Stomach (tissue), 4 donors: Measurements from ENCODE around the gene RAB31.

Experiments
- EP300 ChIP-seq: sonication (generic); formaldehyde crosslinking; IDR thresholded peaks from one replicate; pipeline ENCODE4 v1.6.1; 2017; ENCODE audit warnings: antibody characterized with exemption
- POLR2A ChIP-seq, 4 donors: fragments of 450-650 bp; IDR thresholded peaks; one replicate each; pipeline ENCODE4 v1.6.1; 2016; ENCODE audit warnings: antibody characterized with exemption in 4 of 4, control low read depth in 2 of 4, mild to moderate bottlenecking in 1 of 4, moderate library complexity in 1 of 4
- POLR2AphosphoS5 ChIP-seq, 3 donors: sonication (generic); formaldehyde crosslinking; IDR thresholded peaks; one replicate each; pipeline ENCODE4 v1.6.1; 2016; ENCODE audit warnings: antibody characterized with exemption in 3 of 3
- TF ChIP-seq, protein P1 (sequence below), 7 experiments: fragments of 450-650 bp in 4 of 7; fragments of 200-600 bp in 3 of 7; sonication (generic) in 3 of 7; IDR thresholded peaks; one replicate each; pipeline ENCODE4 v1.5.1; 2016 to 2019; ENCODE audit warnings: antibody characterized with exemption in 7 of 7, control low read depth in 2 of 7, mild to moderate bottlenecking in 1 of 7

DNA sequence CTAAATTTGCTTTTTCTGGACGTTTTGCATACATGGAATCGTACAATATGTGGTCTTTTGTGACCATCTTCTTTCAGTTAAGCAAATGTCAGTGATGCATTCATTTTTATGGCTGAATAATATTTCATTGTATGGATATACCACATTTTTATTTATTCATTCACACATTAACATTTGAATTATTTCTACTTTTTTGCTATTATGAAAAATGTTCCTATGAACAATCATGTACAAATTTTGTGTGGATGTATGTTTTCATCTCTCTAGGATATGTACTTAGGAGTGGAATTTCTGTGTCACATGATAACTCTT, 110.3 kb downstream of the RAB31 start:
- TF ChIP-seq, protein P1, sequence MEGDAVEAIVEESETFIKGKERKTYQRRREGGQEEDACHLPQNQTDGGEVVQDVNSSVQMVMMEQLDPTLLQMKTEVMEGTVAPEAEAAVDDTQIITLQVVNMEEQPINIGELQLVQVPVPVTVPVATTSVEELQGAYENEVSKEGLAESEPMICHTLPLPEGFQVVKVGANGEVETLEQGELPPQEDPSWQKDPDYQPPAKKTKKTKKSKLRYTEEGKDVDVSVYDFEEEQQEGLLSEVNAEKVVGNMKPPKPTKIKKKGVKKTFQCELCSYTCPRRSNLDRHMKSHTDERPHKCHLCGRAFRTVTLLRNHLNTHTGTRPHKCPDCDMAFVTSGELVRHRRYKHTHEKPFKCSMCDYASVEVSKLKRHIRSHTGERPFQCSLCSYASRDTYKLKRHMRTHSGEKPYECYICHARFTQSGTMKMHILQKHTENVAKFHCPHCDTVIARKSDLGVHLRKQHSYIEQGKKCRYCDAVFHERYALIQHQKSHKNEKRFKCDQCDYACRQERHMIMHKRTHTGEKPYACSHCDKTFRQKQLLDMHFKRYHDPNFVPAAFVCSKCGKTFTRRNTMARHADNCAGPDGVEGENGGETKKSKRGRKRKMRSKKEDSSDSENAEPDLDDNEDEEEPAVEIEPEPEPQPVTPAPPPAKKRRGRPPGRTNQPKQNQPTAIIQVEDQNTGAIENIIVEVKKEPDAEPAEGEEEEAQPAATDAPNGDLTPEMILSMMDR (IDR thresholded peaks at IDR 0.05) = no peak
- no peak for TF ChIP-seq POLR2A (IDR thresholded peaks at IDR 0.05)
- no peak for TF ChIP-seq POLR2AphosphoS5 (IDR thresholded peaks at IDR 0.05)
- no peak for TF ChIP-seq EP300
